AML-193 (cell line): ENCODE measurements around the gene PMS2.
A peak's percentile ranks its signal among the peaks of the same experiment; 100 is the strongest.
"Not testable (repeated sequence)": the region's sequence is repeated elsewhere in the genome, so short reads cannot be mapped to it uniquely, and the experiment has no call there.

Source experiments
- DNase-seq, 2 experiments: peaks; one replicate each; lab custom pipeline; 2025; lab: John Stamatoyannopoulos, UW

PMS2 gene

GRCh38 chr7:6016653-6016966, 7.8 kb upstream of the PMS2 start:
- DNase-seq = no peak

GRCh38 chr7:6015917-6016652, 7.2 kb upstream of the PMS2 start:
- DNase-seq = no peak

GRCh38 chr7:6012355-6013104, 3.7 kb upstream of the PMS2 start:
- DNase-seq = no peak

- DNase-seq = no peak
Measured at GRCh38 chr7:6011541-6011940, 2.7 kb upstream of the PMS2 start.

- not testable (repeated sequence) for DNase-seq
Measured at GRCh38 chr7:6010370-6010769, 1.5 kb upstream of the PMS2 start.

GRCh38 chr7:6007835-6008590, 836 bp downstream of the PMS2 start:
- not testable (repeated sequence) for DNase-seq

- no peak for DNase-seq
Measured at GRCh38 chr7:6007386-6007785, 1.5 kb downstream of the PMS2 start.

- DNase-seq = peak; percentile 58 to 69
Measured at GRCh38 chr7:5997210-5997808, 11.5 kb downstream of the PMS2 start.

- DNase-seq = not testable (repeated sequence)
Measured at GRCh38 chr7:5987061-5987460, 21.8 kb downstream of the PMS2 start.

- not testable (repeated sequence) for DNase-seq
Measured at GRCh38 chr7:5979680-5980314, 29.1 kb downstream of the PMS2 start.

- not testable (repeated sequence) for DNase-seq
Measured at GRCh38 chr7:5973580-5973979, 35.3 kb downstream of the PMS2 start.

- not testable (repeated sequence) for DNase-seq
Measured at GRCh38 chr7:5970347-5970911, 38.4 kb downstream of the PMS2 start, which contains the start of gene RSPH10B. TSS of gene RSPH10B (minus strand) at chr7:5970689. CDS start at chr7:5967116, 3,573 bp downstream.

- not testable (repeated sequence) for DNase-seq
Measured at GRCh38 chr7:5963810-5964209, 45.0 kb downstream of the PMS2 start.

- DNase-seq = not testable (repeated sequence)
Measured at GRCh38 chr7:5963205-5963604, 45.6 kb downstream of the PMS2 start.

GRCh38 chr7:5934945-5935450, 73.9 kb downstream of the PMS2 start:
- not testable (repeated sequence) for DNase-seq

GRCh38 chr7:5931905-5932644, 76.8 kb downstream of the PMS2 start:
- not testable (repeated sequence) for DNase-seq

- not testable (repeated sequence) for DNase-seq
Measured at GRCh38 chr7:5931250-5931649, 77.6 kb downstream of the PMS2 start.

- DNase-seq = not testable (repeated sequence)
Measured at GRCh38 chr7:5930290-5930689, 78.6 kb downstream of the PMS2 start.

GRCh38 chr7:5926263-5926870, 82.5 kb downstream of the PMS2 start:
- not testable (repeated sequence) for DNase-seq

- DNase-seq = not testable (repeated sequence)
Measured at GRCh38 chr7:5924630-5925029, 84.2 kb downstream of the PMS2 start.
